Nucleus accumbens (tissue), 56 donors: ENCODE data around the gene EML2.
"Not testable (repeated sequence)": the region's sequence is repeated elsewhere in the genome, so short reads cannot be mapped to it uniquely, and the experiment has no call there.

Source experiments
- DNase-seq, 56 donors: peaks; one replicate each; lab custom pipeline; 2025; lab: John Stamatoyannopoulos, UW

The EML2 gene, protein sequence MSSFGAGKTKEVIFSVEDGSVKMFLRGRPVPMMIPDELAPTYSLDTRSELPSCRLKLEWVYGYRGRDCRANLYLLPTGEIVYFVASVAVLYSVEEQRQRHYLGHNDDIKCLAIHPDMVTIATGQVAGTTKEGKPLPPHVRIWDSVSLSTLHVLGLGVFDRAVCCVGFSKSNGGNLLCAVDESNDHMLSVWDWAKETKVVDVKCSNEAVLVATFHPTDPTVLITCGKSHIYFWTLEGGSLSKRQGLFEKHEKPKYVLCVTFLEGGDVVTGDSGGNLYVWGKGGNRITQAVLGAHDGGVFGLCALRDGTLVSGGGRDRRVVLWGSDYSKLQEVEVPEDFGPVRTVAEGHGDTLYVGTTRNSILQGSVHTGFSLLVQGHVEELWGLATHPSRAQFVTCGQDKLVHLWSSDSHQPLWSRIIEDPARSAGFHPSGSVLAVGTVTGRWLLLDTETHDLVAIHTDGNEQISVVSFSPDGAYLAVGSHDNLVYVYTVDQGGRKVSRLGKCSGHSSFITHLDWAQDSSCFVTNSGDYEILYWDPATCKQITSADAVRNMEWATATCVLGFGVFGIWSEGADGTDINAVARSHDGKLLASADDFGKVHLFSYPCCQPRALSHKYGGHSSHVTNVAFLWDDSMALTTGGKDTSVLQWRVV

DNA sequence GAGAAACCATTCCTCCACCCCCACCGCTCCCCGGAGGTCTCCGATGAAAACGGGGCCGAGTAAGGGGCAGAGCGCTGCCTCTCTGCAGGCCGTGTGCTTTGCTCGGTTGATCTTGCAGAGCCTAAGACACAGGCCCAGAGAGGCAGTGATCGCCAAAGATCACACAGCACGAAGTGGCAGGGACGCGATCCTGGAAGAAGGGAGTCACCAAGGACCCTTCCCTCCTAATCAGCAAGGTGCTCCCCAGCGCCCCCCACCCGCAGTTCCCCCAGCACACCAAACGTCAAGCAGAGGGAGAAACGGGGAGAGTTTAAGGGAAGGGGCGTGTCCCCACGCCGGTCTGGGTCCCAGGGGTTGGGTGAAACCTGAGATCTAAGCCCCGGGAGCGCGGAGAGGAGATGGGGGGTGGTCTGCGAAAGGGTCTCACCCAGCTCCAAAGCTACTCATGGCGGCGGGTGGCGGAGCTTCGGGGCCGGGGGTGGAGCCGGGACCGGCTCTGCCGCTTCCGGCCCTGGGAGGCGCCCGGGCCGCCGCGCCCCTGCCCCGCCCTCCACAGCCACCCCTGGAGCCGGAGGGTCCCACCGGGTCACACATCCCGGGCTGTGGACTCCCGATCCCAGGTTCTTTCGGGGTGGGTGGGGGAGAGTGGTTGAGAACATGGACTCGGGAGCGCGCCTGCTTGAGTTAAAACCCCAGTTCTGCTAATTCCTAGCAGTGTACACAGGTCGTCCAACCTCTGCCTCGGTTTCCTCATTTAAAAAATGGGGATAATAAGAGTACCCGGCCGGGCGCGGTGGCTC is at the start of gene EML2:
EML2 (minus strand) TSS at position 468 of the 800 bp plus-strand sequence; CDS start at position 447, 21 bp downstream.
- no peak for DNase-seq

DNA sequence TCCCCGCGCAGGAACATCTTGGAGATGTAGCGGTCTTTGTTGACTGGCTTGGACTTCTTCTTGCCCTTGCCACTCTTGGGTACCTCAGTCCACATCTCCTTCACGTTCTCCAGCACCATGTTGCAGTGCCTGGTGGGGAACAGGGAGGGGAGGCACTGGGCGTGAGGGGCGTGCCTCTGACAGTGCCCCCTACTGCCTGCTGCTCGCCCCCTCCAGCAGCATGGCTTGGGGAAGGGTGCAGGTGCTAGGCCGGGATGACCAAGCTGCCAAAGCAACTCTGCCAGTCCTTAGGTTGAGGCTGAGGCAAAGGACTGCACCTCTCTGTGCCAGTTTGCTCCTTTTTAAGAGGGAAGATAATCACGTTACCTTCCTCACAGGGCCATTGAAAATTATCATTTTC is 48.4 kb upstream of the EML2 start:
- no peak for DNase-seq

DNA sequence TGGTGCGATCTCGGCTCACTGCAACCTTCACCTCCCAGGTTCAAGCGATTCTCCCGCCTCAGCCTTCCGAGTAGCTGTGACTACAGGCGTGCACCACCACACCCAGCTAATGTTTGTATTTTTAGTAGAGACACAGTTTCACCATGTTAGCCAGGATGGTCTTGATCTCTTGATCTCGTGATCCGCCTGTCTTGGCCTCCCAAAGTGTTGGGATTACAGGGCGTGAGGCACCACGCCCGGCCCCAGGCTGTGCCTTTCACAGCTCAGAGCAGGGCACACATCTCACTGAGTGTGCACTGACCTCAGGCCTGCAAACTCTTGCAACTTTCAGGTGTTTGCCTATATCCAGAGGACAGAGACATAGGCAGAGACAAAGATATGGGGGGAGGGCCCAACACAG is 45.8 kb upstream of the EML2 start:
- DNase-seq: not testable (repeated sequence)

GRCh38 chr19:45682908-45683307 is 43.7 kb upstream of the EML2 start:
- DNase-seq: no peak

GRCh38 chr19:45682117-45682516 is 42.9 kb upstream of the EML2 start:
- peak in 2 of 56 donors; percentile 20 to 59 for DNase-seq

- DNase-seq: peak in 54 of 56 donors; percentile 24 to 90 (median 74)
Observed at GRCh38 chr19:45681391-45682015, 42.3 kb upstream of the EML2 start.

GRCh38 chr19:45677351-45678230 is 38.4 kb upstream of the EML2 start:
- peak in 51 of 56 donors; percentile 9 to 84 (median 47) for DNase-seq

DNA sequence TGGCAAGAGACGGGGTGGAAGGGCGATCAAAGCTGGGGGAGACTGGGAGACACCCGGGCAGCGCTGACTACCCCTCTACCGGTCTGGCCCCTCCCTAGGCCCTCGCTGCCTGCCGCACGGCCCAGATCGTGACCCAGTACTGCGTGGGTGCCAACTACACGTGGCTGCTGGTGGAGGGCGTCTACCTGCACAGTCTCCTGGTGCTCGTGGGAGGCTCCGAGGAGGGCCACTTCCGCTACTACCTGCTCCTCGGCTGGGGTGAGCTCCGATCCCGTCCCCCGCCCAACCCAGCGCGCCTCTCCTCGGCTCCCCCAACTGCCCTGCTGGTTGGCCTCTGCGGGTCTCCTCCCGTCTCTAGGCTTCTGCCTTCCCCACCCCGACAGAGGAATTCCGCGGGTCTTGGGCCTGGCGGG is 37.7 kb upstream of the EML2 start:
- DNase-seq: peak in 13 of 56 donors; percentile 2 to 53 (median 20)

- no peak for DNase-seq
Observed at GRCh38 chr19:45674946-45675345, 35.7 kb upstream of the EML2 start.

GRCh38 chr19:45670670-45671453 is 31.7 kb upstream of the EML2 start:
- DNase-seq: peak in 52 of 56 donors; percentile 5 to 93 (median 56)

GRCh38 chr19:45668342-45668871 is 29.2 kb upstream of the EML2 start:
- DNase-seq: peak in 1 of 56 donors; percentile 2

- peak in 29 of 56 donors; percentile 2 to 69 (median 28) for DNase-seq
Observed at GRCh38 chr19:45667620-45668341, 28.6 kb upstream of the EML2 start, which contains the start of gene GIPR. GIPR (plus strand) TSS chr19:45668221; CDS start chr19:45669521, 1,300 bp downstream.

GRCh38 chr19:45664575-45664974 is 25.4 kb upstream of the EML2 start:
- DNase-seq: no peak

DNA sequence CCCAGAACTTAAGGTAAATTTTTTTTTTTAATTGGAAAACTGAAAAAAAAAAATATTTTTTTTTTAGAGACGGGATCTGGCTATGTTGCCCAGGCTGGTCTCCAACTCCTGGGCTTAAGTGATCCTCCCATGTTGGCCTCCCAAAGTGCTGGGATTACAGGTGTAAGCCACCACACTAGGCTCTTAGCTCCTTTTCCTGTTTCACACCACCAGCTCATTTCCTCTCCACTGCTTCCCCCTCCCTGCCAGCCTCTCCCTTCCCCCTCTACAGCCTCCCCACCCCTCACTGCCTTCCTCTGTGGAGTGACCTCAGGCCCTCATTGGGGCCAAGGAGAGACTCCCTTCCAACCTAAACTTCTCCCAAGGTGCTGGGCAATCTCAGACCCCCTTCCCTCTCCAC is 24.6 kb upstream of the EML2 start:
- no peak for DNase-seq

DNA sequence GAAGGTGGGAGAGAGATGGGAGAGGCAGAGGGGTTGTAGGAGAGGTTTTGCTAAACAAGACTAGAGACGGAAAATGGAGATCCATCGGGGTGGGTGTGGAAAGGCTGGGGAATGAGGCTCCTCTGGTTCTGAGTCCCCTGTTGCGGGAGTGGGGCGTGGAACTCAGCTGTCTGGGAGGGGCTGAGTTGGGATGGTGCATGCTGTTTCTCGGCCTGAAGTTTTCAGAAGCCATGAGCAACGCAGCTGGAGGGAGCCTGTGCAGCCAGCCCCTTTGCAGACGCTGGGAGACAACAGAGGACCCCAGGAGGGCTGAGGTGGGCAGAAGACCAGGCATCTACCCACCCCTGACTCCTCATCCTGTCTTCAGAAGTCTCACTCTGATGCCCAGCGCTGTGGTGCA is 21.4 kb upstream of the EML2 start:
- no peak for DNase-seq

GRCh38 chr19:45659096-45659729 is 20.0 kb upstream of the EML2 start:
- no peak for DNase-seq
